ENCODE results near the gene DNAAF1.

The DNAAF1 gene

GRCh38 chr16:84124257-84125073, 20.6 kb upstream of the DNAAF1 start:
- FAIRE-seq: no peak

GRCh38 chr16:84131117-84131516, 14.0 kb upstream of the DNAAF1 start:
- no peak for FAIRE-seq

GRCh38 chr16:84132527-84133285, 12.4 kb upstream of the DNAAF1 start:
- no peak for FAIRE-seq

GRCh38 chr16:84136331-84137125, 8.6 kb upstream of the DNAAF1 start:
- no peak for FAIRE-seq

- FAIRE-seq: no peak
Measured at GRCh38 chr16:84137287-84137686, 7.8 kb upstream of the DNAAF1 start.

- FAIRE-seq: no peak
Measured at GRCh38 chr16:84137769-84138357, 7.2 kb upstream of the DNAAF1 start.

GRCh38 chr16:84138500-84138823, 6.6 kb upstream of the DNAAF1 start:
- FAIRE-seq: no peak

- FAIRE-seq: no peak
Measured at GRCh38 chr16:84138824-84139627, 6.1 kb upstream of the DNAAF1 start.

GRCh38 chr16:84139628-84140258, 5.4 kb upstream of the DNAAF1 start:
- no peak for FAIRE-seq

GRCh38 chr16:84141143-84141670, 3.9 kb upstream of the DNAAF1 start:
- FAIRE-seq: no peak

GRCh38 chr16:84143081-84143480, 2.0 kb upstream of the DNAAF1 start:
- no peak for FAIRE-seq

GRCh38 chr16:84143784-84144199, 1.3 kb upstream of the DNAAF1 start:
- FAIRE-seq: no peak

GRCh38 chr16:84144209-84144858, 774 bp upstream of the DNAAF1 start:
- FAIRE-seq: no peak

GRCh38 chr16:84150926-84151325, 5.8 kb downstream of the DNAAF1 start:
- no peak for FAIRE-seq

GRCh38 chr16:84153660-84154214, 8.6 kb downstream of the DNAAF1 start:
- FAIRE-seq: no peak

GRCh38 chr16:84155226-84155625, 10.1 kb downstream of the DNAAF1 start:
- FAIRE-seq: no peak

- FAIRE-seq: no peak
Measured at GRCh38 chr16:84155771-84156170, 10.7 kb downstream of the DNAAF1 start.

GRCh38 chr16:84156342-84156784, 11.3 kb downstream of the DNAAF1 start:
- FAIRE-seq: no peak

- FAIRE-seq: no peak
Measured at GRCh38 chr16:84159007-84159406, 13.9 kb downstream of the DNAAF1 start.

GRCh38 chr16:84159800-84160199, 14.7 kb downstream of the DNAAF1 start:
- FAIRE-seq: no peak

- FAIRE-seq: no peak
Measured at GRCh38 chr16:84161037-84161436, 15.9 kb downstream of the DNAAF1 start.

Measured in G401.6 (cell line).